ENCODE results near the gene STATH. TPM values are rescaled to one million over a fixed set of nuclear protein-coding genes. Genes with fewer than 3 reads are reported as not detected.
"Not testable (repeated sequence)": the region's sequence is repeated elsewhere in the genome, so short reads cannot be mapped to it uniquely, and the experiment has no call there.

Gene STATH, protein sequence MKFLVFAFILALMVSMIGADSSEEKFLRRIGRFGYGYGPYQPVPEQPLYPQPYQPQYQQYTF
- 6.3 and 6.8 TPM in 2 replicates for total RNA-seq (2014; rRNA removed; shearing (Covaris generic))

DNA sequence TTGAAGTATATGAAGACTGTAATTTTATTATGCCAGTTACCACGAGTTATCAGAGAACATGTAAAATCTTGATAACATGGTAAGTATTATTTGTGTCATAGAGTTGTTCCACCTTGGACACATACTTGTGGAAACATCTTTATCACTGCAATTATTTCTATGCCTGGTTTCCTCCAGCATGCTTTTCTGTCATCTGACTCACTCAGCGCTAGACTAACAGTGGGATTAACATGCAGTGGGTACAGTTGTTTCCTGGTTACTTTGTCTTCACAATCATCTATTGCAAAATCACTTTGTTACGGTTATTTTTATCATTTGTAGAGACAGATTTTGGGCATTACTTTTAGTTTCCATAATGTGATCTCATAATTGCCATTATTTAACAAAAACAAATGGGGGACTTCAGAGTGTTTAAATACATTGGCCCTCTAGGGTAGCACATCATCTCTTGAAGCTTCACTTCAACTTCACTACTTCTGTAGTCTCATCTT is at the start of gene STATH:
Gene STATH (plus strand): TSS at position 441 of the 491 bp plus-strand sequence. CDS start 2,472 bp downstream, outside the sequence.
- Histone ChIP-seq H3K4me1 (peaks cover 4% of the 10 kb centered on the region), H3K27me3 (no peaks in the 10 kb centered on the region), H3K36me3 (no peaks in the 10 kb centered on the region), H3K9me3 (replicated peaks) (no peaks in the 10 kb centered on the region), H3K27ac (no peak within 1 kb of the TSS), H3K4me3 (no peak within 1 kb of the TSS)
- DNase-seq, result peak in 1 of 2 experiments; percentile 22

DNA sequence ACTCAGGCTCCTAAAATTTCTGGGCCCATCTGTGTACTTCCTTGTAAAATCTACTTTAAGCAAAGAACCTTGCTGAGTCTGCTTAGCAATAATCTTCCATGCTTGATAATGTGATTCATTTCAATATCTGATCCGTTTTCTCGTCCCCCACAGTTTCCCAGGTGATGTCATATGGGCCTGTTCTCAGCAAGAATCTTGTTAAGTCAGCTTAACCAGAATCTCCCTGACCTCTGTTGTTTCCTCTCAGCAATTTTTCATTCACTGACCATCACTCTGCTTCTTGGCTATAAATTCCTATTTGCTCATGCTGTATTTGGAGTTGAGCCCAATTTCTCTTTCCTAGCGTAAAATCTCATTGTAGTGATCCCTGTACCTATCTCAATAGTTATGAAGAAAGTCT is 44.2 kb upstream of the STATH start:
- DNase-seq, result no peak
- H3K36me3 ChIP-seq, result no peaks in the 10 kb centered on the region

GRCh38 chr4:69957209-69957608 is 38.6 kb upstream of the STATH start:
- Histone ChIP-seq H3K27ac (no peak overlapping the region), H3K36me3 (no peaks in the 10 kb centered on the region), H3K27me3 (no peaks in the 10 kb centered on the region), H3K4me3 (no peak overlapping the region), H3K4me1 (peaks cover 13% of the 10 kb centered on the region; the same call in 1 of the 2 replicates), H3K9me3 (replicated peaks) (no peaks in the 10 kb centered on the region)
- DNase-seq, result peak in 1 of 2 experiments; percentile 8

More for the DNA sequence above, 44.2 kb upstream of the STATH start:
- H3K27ac ChIP-seq, result no peak overlapping the region
- peaks cover 8% of the 10 kb centered on the region; the same call in 1 of the 2 replicates for H3K4me1 ChIP-seq
- no peaks in the 10 kb centered on the region for H3K9me3 ChIP-seq (replicated peaks)
- H3K4me3 ChIP-seq, result no peak overlapping the region
- H3K27me3 ChIP-seq, result no peaks in the 10 kb centered on the region

DNA sequence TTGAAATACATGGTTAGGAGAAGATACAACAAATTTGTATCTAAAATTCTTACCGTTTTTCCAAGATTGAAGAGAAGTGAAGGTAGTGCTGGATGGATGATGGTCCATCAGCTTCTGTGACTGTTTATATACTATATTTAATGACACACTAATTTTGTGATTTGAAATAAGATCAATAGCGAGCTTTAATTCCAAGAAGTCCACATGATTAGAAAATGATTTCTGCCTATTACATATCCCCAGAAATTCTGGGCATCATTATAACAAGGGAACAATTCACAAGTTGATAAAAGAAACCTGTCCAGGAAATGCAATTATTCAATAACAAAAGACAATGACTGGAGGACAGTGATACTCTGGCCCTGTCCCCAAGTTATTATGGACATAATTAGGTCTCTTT is 30.1 kb upstream of the STATH start, which contains the start of gene CSN2:
Gene CSN2 (minus strand): TSS at position 101 of the 400 bp plus-strand sequence. CDS start 4,733 bp downstream, outside the sequence.
- H3K27me3 ChIP-seq, result no peaks in the 10 kb centered on the region
- DNase-seq, result no peak
- no peaks in the 10 kb centered on the region for H3K9me3 ChIP-seq (replicated peaks)
- no peak within 1 kb of the TSS for H3K4me3 ChIP-seq
- no peak within 1 kb of the TSS for H3K27ac ChIP-seq
- no peaks in the 10 kb centered on the region for H3K4me1 ChIP-seq
- no peaks in the 10 kb centered on the region for H3K36me3 ChIP-seq

- Histone ChIP-seq H3K4me3 (no peak overlapping the region), H3K9me3 (replicated peaks) (no peaks in the 10 kb centered on the region), H3K27me3 (no peaks in the 10 kb centered on the region), H3K27ac (no peak overlapping the region), H3K4me1 (no peaks in the 10 kb centered on the region), H3K36me3 (no peaks in the 10 kb centered on the region)
- no peak for DNase-seq
These were observed 25.7 kb upstream of the STATH start for GRCh38 chr4:69970071-69970470.

- no peak overlapping the region for H3K4me3 ChIP-seq
- H3K9me3 ChIP-seq (replicated peaks), result no peaks in the 10 kb centered on the region
- no peaks in the 10 kb centered on the region for H3K27me3 ChIP-seq
- H3K4me1 ChIP-seq, result no peaks in the 10 kb centered on the region
- no peak for DNase-seq
- no peak overlapping the region for H3K27ac ChIP-seq
- no peaks in the 10 kb centered on the region for H3K36me3 ChIP-seq
These were observed 21.1 kb upstream of the STATH start for GRCh38 chr4:69974631-69975030.

DNA sequence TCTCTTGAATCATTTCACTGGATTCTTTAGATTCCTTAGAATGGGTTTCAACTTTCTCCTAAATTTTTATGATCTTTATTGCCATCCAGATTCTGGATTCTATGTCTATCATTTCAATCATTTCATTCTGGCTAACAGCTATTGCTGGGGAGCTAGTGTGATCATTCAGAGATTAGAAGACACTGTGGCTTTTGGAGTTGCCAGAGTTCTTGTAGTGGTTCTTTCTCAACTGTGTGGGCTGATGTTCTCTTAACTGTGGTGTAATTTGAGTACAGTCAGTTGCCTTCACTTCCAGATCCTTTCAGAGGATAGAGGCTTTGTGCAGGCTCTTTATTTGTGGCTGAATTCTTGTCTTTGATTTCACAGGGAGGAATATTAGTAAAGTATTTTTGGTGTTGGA is 18.2 kb upstream of the STATH start:
- no peak for DNase-seq
- Histone ChIP-seq H3K4me1 (no peaks in the 10 kb centered on the region), H3K9me3 (replicated peaks) (no peaks in the 10 kb centered on the region), H3K27me3 (no peaks in the 10 kb centered on the region), H3K36me3 (no peaks in the 10 kb centered on the region), H3K4me3 (no peak overlapping the region), H3K27ac (no peak overlapping the region)

DNA sequence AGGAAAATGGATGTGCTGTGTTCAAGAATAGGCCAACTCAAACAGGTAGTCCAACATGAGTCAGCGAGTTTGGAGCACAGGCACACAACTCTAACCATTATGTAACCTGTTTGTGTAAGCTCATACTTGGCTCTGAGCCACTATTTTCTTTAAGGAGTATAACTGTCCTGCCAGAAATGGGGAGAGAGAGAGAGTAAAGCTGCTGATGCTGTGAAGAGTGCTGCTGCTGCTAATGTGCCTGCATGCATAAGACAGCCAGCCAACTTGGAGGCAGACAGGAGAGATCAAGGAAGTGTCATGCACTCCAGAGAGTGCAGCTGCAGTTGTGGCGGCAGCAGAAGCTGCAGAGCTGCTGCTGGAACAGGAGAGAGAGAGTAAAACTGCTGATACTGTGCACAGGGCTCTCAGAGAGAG is 11.7 kb upstream of the STATH start:
- H3K36me3 ChIP-seq, result no peaks in the 10 kb centered on the region
- peak in 1 of 2 experiments; percentile 20 for DNase-seq
- no peaks in the 10 kb centered on the region for H3K4me1 ChIP-seq
- H3K27me3 ChIP-seq, result no peaks in the 10 kb centered on the region
- H3K4me3 ChIP-seq, result no peak overlapping the region
- H3K9me3 ChIP-seq (replicated peaks), result no peaks in the 10 kb centered on the region
- H3K27ac ChIP-seq, result no peak overlapping the region

- H3K27ac ChIP-seq, result no peak overlapping the region
- no peaks in the 10 kb centered on the region for H3K27me3 ChIP-seq
- H3K36me3 ChIP-seq, result no peaks in the 10 kb centered on the region
- no peaks in the 10 kb centered on the region for H3K4me1 ChIP-seq
- no peak overlapping the region for H3K4me3 ChIP-seq
- no peak for DNase-seq
- H3K9me3 ChIP-seq (replicated peaks), result no peaks in the 10 kb centered on the region
These were observed 9.1 kb upstream of the STATH start for GRCh38 chr4:69986663-69987062.

DNA sequence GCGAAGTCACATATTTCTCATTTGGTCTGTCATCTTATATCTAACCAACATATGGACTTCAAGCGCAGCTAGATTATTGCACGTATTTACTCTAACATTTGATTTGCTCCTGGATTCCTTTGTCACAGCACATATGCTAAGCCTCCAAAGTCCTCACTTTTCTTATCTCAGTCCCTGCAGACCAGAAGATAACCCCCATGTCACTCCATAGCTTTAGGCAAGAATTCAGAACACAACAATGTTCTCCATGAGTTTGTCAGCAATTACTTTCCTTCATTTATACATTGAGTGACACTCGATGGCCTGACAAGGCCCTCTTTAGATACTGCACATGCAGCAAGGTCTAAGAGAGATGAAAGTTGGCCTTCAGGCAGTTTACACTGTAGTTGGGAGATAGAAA is 4.8 kb upstream of the STATH start:
- DNase-seq, result no peak
- no peak overlapping the region for H3K27ac ChIP-seq
- H3K27me3 ChIP-seq, result no peaks in the 10 kb centered on the region
- no peaks in the 10 kb centered on the region for H3K36me3 ChIP-seq
- H3K4me3 ChIP-seq, result no peak overlapping the region
- no peaks in the 10 kb centered on the region for H3K9me3 ChIP-seq (replicated peaks)
- H3K4me1 ChIP-seq, result peaks cover 4% of the 10 kb centered on the region

- no peak for DNase-seq
- Histone ChIP-seq H3K9me3 (replicated peaks) (no peaks in the 10 kb centered on the region), H3K36me3 (no peaks in the 10 kb centered on the region), H3K4me1 (peaks cover 4% of the 10 kb centered on the region), H3K27me3 (no peaks in the 10 kb centered on the region), H3K4me3 (no peak overlapping the region), H3K27ac (no peak overlapping the region)
These were observed 984 bp upstream of the STATH start for GRCh38 chr4:69994782-69995181.

GRCh38 chr4:69999420-69999819 is 3.7 kb downstream of the STATH start:
- H3K36me3 ChIP-seq, result no peaks in the 10 kb centered on the region
- peaks cover 4% of the 10 kb centered on the region for H3K4me1 ChIP-seq
- no peak for DNase-seq

GRCh38 chr4:70000711-70001110 is 4.9 kb downstream of the STATH start:
- H3K4me3 ChIP-seq, result no peak overlapping the region
- peaks cover 2% of the 10 kb centered on the region for H3K4me1 ChIP-seq
- H3K36me3 ChIP-seq, result no peaks in the 10 kb centered on the region
- no peaks in the 10 kb centered on the region for H3K27me3 ChIP-seq
- H3K9me3 ChIP-seq (replicated peaks), result no peaks in the 10 kb centered on the region
- no peak overlapping the region for H3K27ac ChIP-seq
- no peak for DNase-seq

More at GRCh38 chr4:69999420-69999819, 3.7 kb downstream of the STATH start:
- no peaks in the 10 kb centered on the region for H3K9me3 ChIP-seq (replicated peaks)
- H3K27ac ChIP-seq, result no peak overlapping the region
- no peaks in the 10 kb centered on the region for H3K27me3 ChIP-seq
- no peak overlapping the region for H3K4me3 ChIP-seq

DNA sequence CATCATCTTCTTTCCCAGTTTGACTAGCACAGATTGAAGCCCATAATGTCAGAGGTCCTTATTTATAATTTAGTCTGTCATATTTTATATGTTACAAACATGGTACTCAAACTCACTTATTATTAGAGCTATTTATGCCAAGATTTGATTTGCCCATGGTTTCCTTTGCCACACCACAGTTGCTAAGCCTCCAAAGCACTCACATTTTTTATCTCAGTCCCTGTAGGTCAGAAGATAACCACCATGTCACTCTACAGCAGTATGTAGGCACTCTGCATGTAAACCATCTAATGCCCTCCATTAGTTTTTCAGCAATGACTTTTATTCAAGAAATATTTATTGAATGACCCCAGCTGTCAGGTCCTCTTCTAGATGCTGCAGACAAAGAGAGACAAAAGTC is 6.7 kb downstream of the STATH start:
- no peaks in the 10 kb centered on the region for H3K27me3 ChIP-seq
- no peak for DNase-seq
- H3K36me3 ChIP-seq, result no peaks in the 10 kb centered on the region
- H3K27ac ChIP-seq, result no peak overlapping the region
- no peak overlapping the region for H3K4me3 ChIP-seq
- H3K4me1 ChIP-seq, result no peaks in the 10 kb centered on the region
- no peaks in the 10 kb centered on the region for H3K9me3 ChIP-seq (replicated peaks)

- Histone ChIP-seq H3K36me3 (no peaks in the 10 kb centered on the region), H3K27ac (no peak overlapping the region), H3K4me3 (no peak overlapping the region), H3K27me3 (no peaks in the 10 kb centered on the region), H3K4me1 (no peaks in the 10 kb centered on the region), H3K9me3 (replicated peaks) (no peaks in the 10 kb centered on the region)
- no peak for DNase-seq
These were observed 13.0 kb downstream of the STATH start for GRCh38 chr4:70008771-70009170.

- not testable (repeated sequence) for DNase-seq; H3K36me3 ChIP-seq; H3K4me3 ChIP-seq; H3K27ac ChIP-seq; H3K27me3 ChIP-seq; H3K9me3 ChIP-seq (replicated peaks); H3K4me1 ChIP-seq
These were observed 23.2 kb downstream of the STATH start for GRCh38 chr4:70019006-70019405.

Measured in SJCRH30 (cell line).